GM19035 (cell line): ENCODE results near the gene SF1.

Experiments
- ATAC-seq: cut with Tn5 transposase; IDR thresholded peaks from one replicate; pipeline ENCODE4 v1.9.1; 2021; ENCODE audit not compliant: unreplicated experiment

Gene SF1

DNA sequence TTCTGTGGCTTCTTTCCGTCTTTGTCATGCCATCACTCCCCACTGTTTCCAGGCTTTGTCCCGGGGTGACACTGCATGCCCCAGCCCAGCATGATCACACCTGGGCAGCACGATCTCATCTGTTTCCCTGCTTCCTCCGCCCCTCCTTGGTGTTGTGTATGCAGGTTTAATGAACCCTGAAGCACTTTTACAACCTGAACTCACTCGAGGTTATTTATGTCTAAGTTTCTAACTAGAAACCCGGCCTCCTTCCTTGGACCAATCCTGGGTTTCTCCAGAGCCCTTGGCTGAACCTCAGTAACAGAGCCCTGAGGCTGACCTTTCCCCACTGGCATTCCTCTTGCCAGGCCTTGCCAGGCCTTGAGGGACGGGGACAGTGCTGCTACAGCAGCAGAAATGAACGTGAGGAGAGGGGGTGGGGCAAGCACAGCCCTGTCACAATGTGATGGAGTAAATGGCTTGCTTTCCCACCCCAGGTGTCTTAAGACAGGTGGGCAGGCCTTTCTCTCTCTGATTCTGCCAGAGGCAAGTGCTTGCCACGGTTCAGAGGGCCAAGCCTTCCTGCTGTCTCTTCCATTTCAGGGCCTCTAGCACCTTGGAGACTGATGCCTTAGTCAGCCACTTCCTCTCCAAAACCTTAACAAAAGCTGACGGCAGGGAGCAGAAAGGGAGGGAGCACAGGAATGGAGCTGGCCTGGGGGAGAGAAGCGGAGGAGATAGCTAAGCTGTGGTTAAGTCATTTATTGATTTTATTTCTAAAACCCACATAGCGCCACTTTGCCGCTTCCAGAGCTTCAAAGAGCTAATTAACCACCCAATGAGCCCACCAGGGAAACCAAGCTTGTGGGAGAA, 15.4 kb downstream of the SF1 start:
- no peak for ATAC-seq

DNA sequence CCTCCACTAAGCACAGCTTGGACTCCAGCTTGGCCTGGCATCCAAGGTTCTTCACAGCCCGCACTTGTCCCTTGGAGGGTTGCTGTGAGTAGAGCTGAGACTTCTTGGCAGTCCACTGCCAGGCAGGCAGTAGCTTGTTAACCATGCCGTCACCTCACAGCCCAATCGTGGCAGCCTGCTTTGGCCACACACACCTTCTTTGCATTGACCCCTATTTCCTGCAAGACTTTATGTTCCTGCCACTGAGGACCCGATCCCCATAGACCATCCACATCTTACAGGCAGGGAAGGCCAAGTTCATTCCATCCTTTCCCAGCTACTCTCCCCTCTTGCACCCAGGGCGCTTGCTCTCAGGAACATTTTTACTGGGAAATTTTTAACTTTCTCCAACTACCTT, 16.1 kb downstream of the SF1 start:
- no peak for ATAC-seq

- no peak for ATAC-seq
Measured at GRCh38 chr11:64760759-64761420, 17.5 kb downstream of the SF1 start.

GRCh38 chr11:64759722-64760719, 18.3 kb downstream of the SF1 start, which contains the start of gene PYGM:
Gene PYGM, minus strand, starts transcription at chr11:64759974. Its CDS starts 76 bp downstream, at chr11:64759898.
- ATAC-seq, result no peak

DNA sequence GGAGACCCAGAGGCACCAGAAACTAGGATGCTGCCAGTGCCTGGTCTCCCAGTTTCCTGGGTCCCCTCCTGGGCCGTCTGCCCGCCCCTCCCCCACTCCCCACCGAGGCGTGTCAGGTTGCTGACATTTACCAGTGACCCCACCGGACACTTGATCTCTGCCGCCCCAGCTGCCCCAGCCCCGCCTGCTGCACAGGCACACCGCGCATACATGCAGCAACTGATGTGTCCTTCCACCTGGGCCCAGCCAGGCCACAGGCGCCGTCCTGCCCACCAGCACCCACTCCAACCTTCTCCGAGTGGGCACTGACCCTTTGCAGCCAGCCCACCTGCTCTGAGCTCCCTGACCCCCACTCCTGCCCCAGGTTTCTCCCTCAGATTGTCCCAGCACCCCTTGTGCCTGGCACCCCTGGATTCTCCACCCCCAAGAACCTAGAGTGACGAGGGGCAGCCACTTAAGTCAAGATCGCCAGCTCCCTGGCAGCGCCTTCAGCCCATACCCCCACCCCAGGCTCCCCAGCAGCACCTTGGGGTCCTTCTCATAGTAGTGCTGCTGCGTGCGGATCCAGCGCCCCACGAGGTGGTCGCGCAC, 19.1 kb downstream of the SF1 start:
- no peak for ATAC-seq

GRCh38 chr11:64758330-64759079, 19.8 kb downstream of the SF1 start:
- no peak for ATAC-seq

- ATAC-seq, result no peak
Measured at GRCh38 chr11:64757549-64758329, 20.6 kb downstream of the SF1 start.

GRCh38 chr11:64755681-64756361, 22.5 kb downstream of the SF1 start:
- ATAC-seq, result no peak

DNA sequence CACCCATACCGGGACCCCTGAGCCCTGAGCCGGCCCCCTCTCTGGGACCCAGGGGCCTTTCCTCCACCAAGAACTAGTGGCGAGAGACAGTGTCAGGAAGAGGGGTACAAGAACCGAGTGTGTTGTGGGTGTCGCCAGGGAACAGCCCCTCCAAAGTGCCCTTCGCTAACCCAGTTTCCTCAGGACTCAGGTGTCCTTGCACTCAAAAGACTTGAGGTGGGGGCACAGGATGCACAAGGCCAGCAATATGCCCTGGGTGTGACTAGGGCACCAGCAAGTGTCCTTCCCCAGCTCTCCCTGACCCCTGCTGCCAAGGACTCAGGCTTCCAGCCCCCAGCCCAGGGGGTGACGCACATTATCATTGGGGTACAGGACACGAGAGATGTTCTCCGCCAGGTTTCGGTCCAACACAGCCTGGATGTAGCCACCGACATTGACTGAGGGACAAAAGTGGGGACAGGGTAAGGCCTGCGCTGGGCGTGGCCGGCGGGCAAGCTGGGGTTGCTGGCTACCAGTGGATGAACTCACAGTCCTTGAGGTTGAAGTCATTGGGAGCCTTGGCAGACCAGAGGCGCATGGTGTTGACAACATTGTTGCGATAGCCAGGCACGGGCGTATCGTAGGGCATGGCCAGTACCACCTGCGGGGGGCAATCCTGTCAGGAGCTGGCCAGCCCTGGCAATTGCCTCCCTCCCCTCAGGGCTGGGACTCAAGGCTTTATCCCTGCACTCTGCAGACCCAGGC, 23.3 kb downstream of the SF1 start:
- ATAC-seq, result no peak

DNA sequence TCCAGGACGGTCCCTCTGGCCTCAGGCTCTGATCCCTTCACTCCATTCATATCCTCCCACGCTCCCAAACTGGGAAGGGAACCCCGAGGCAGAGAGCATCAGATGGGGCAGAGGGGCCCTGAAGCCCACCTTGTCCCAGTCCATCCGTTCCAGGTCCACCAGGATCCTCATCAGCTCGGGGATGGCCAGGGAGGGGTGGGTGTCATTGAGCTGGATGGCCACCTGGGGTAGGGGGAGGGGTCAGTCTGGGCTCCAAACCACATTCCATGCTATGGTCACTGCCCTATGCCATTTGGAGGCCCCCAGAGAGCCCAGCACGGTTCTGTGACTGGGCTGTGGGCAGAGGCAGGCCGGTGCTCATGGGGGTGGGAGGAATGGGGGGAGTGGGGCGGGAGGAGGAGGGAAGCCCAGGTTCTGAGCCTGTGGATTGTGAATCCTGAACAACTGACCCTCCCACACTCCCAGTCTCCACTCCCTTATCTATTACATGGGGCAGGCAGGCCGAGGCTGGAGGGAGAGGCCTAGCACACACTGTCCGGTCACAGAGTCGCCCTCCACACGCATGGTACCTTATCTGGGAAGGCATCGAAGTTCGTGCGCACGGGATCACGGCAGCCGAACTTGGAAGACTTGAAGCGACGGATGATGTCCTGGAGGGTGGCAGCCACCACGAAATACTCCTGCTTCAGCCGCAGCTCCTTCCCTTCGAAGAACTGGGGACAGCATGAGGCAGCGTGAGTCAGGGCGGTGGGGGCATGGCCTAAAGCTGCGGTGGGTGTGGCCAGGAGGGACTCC, 24.0 kb downstream of the SF1 start:
- ATAC-seq, result no peak

GRCh38 chr11:64753380-64754123, 24.8 kb downstream of the SF1 start:
- ATAC-seq, result no peak

GRCh38 chr11:64753019-64753379, 25.3 kb downstream of the SF1 start:
- ATAC-seq, result no peak

- ATAC-seq, result no peak
Measured at GRCh38 chr11:64752175-64752970, 26.0 kb downstream of the SF1 start.

DNA sequence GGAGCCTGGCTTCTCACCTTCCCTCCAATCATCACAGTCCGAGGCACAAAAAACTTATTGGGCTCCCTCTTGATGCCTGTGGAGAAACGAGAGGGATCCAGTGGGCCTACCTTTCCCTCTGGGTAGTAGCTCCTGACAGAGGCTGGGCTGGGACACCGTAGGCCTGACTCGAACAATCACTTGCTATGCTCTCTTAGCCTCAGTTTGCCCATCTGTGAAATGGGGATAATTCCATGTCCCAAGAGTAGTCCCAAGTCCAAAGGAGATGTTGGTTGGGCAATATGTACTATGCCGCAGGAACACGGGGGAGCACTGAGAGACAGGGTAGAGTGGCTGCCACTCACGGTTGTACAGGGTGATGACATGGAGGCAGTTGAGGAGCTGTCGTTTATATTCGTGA, 26.8 kb downstream of the SF1 start:
- ATAC-seq, result no peak

DNA sequence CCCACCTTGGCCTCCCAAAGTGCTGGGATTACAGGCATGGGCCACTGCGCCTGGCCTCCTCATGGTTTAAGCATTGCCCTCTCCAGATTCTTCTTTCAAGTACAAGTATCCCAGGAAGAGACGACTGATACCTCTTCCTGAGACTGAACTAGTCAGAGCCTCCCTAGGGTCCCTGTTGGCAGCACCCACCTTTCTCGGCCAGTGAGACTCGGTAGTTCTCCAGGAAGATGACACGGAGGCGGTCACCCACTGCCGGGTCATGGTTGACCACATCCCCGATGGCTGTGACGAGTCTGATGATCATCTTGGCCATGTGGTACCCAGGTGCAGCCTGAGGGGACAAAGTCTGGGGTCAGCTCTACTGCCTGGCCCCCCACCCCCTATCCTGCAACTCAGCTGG, 27.2 kb downstream of the SF1 start:
- ATAC-seq, result no peak
